K562 (cell line): ENCODE data around the gene PPP1CA. TPM values are rescaled to one million over a fixed set of nuclear protein-coding genes. Genes with fewer than 3 reads are reported as not detected.
A peak's percentile ranks its signal among the peaks of the same experiment; 100 is the strongest.

Experiments
- ATF7 ChIP-seq: fragments of 450-650 bp; IDR thresholded peaks from 2 replicates; pipeline ENCODE4 v1.7.1; 2014; ENCODE audit warnings: mild to moderate bottlenecking, moderate library complexity
- GATAD2B ChIP-seq: fragments of 450-650 bp; IDR thresholded peaks from 2 replicates; pipeline ENCODE4 v1.6.1; 2017; ENCODE audit warnings: mild to moderate bottlenecking, borderline replicate concordance
- RBM34 ChIP-seq: fragments of 200-400 bp; formaldehyde crosslinking; IDR thresholded peaks from 2 replicates; pipeline ENCODE4 v1.6.1; 2018; ENCODE audit warnings: low read length, borderline replicate concordance; ENCODE audit not compliant: insufficient read depth
- RNF2 ChIP-seq: sonication (generic); IDR thresholded peaks from 2 replicates; pipeline ENCODE4 v1.6.1; 2016
- SRSF3 ChIP-seq: fragments of 200-400 bp; formaldehyde crosslinking; IDR thresholded peaks from 2 replicates; pipeline ENCODE4 v1.6.1; 2016; ENCODE audit warnings: mild to moderate bottlenecking, low read length, moderate library complexity; ENCODE audit not compliant: insufficient read depth
- ZNF311 ChIP-seq: fragments of 250-450 bp; sonication (Bioruptor Pico); IDR thresholded peaks from 2 replicates; pipeline ENCODE4 v1.4.0; 2020; ENCODE audit warnings: mild to moderate bottlenecking, moderate library complexity
- polyA plus RNA-seq, 8 experiments: library from polyadenylated mRNA; depleted of rRNA in 4 of 8; stranded (reverse) in 5 of 8; unstranded in 3 of 8; fragments of >200 nt; fragmentation: Nextera tagmentation in 2 of 8; fragmentation: Illumina TruSeq in 1 of 8; extraction: Ambion mirVana in 2 of 8; extraction: Trizol in 1 of 8; gene quantifications; 2 replicates each; pipeline versions ENCODE4 v1.2.1 to v1.2.3, GENCODE V29; 2011 to 2014; ENCODE audit warnings: inconsistent platforms in 1 of 8, missing spikeins in 1 of 8
- total RNA-seq, 7 experiments: library from RNA; depleted of rRNA in 6 of 7; stranded (reverse); fragments of >200 nt in 6 of 7; fragmentation: Illumina TruSeq in 2 of 7; extraction: Trizol in 2 of 7; gene quantifications; 2 replicates each; pipeline versions ENCODE4 v1.2.1 to v1.2.3, GENCODE V29; 2011 to 2021; ENCODE audit warnings: low replicate concordance in 1 of 7
- TF ChIP-seq, protein P1 (sequence below), 2 experiments: fragments of 150-350 bp in 1 of 2; IDR thresholded peaks; 2 replicates each; pipeline ENCODE4 v1.6.1; 2012 to 2016; ENCODE audit warnings: low read depth in 2 of 2, low read length in 2 of 2, mild to moderate bottlenecking in 1 of 2, moderate library complexity in 1 of 2
- TF ChIP-seq, protein P2 (sequence below): fragments of 450-650 bp; IDR thresholded peaks from 2 replicates; pipeline ENCODE4 v1.6.1; 2017; ENCODE audit warnings: antibody characterized with exemption
- TF ChIP-seq, protein P3 (sequence below), 2 experiments: IDR thresholded peaks; 2 replicates each; pipeline ENCODE4 v1.6.1; 2012; ENCODE audit warnings: improper control_type of control experiment in 2 of 2, low read depth in 2 of 2, low read length in 2 of 2, borderline replicate concordance in 1 of 2
- TF ChIP-seq, protein P4 (sequence below): fragments of 450-650 bp; IDR thresholded peaks from 2 replicates; pipeline ENCODE4 v1.6.1; 2016; ENCODE audit warnings: antibody characterized with exemption
- TF ChIP-seq, protein P5 (sequence below): fragments of 250-450 bp; sonication (Bioruptor Pico); IDR thresholded peaks from 2 replicates; pipeline ENCODE4 v1.8.0; 2021; ENCODE audit warnings: mild to moderate bottlenecking, moderate library complexity
- TF ChIP-seq, protein P6 (sequence below): fragments of 250-450 bp; sonication (Bioruptor Pico); IDR thresholded peaks from 2 replicates; pipeline ENCODE4 v1.5.0; 2022; ENCODE audit warnings: mild to moderate bottlenecking

PPP1CA gene
- total and polyA plus RNA-seq, 9 of the 15 experiments (the other 6 are each of a cell fraction or from before 2014, with no cell fraction given), result 18.2 to 242 (median 188) TPM

DNA sequence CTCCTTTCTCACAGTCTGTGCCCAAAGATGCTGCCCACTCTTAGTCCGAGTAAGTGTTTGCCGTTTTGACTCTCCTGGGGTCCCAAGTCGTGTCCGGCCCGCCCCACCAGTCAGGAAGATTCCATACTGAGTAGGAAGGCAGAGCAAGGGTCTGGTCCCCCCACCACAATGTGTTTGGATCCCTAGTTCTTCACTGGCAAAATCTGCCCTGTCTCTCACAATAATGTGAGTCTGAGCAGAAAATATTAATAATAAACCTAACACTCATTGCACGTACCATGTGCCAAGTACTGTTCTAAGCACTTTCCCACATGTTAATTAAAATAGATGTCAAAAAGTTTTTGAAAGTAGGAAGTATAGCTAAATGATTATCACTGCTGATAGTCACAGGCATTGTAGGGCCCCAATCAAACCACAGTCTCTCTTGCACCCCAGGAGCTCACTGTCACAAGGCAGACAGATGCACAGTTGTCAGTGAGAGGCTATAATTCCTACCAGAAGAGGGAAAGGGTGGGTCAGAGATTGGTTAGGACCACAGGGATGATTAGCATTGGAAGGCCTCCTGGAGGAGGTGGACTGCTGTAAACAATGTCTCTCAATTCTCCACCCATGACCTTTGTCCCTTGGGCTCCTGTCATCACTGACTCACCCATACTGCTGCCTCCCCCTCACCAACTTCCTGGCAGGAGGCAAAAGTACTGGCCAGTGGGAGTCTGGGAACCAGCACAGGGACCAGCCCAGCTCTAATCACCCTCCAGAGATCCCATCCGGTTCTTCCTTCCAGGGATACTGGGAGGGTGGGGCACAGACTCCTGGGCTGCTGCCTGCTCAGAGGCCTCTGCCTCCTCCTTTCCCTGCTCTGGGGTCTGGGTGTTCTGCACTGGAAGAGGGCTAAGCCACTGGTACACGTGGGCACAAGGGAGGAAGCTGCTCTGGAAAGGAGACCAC lies 47.3 kb downstream of the PPP1CA start (continued):
- TF ChIP-seq, protein P1, sequence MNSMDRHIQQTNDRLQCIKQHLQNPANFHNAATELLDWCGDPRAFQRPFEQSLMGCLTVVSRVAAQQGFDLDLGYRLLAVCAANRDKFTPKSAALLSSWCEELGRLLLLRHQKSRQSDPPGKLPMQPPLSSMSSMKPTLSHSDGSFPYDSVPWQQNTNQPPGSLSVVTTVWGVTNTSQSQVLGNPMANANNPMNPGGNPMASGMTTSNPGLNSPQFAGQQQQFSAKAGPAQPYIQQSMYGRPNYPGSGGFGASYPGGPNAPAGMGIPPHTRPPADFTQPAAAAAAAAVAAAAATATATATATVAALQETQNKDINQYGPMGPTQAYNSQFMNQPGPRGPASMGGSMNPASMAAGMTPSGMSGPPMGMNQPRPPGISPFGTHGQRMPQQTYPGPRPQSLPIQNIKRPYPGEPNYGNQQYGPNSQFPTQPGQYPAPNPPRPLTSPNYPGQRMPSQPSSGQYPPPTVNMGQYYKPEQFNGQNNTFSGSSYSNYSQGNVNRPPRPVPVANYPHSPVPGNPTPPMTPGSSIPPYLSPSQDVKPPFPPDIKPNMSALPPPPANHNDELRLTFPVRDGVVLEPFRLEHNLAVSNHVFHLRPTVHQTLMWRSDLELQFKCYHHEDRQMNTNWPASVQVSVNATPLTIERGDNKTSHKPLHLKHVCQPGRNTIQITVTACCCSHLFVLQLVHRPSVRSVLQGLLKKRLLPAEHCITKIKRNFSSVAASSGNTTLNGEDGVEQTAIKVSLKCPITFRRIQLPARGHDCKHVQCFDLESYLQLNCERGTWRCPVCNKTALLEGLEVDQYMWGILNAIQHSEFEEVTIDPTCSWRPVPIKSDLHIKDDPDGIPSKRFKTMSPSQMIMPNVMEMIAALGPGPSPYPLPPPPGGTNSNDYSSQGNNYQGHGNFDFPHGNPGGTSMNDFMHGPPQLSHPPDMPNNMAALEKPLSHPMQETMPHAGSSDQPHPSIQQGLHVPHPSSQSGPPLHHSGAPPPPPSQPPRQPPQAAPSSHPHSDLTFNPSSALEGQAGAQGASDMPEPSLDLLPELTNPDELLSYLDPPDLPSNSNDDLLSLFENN (IDR thresholded peaks at IDR 0.05; ENCODE audit: low read depth in 2 of 2, low read length in 2 of 2), result 0 out of 4 replicates have a peak, but pooled peaks of 1 of the 2 experiments have one; percentile 24
- TF ChIP-seq, protein P2, sequence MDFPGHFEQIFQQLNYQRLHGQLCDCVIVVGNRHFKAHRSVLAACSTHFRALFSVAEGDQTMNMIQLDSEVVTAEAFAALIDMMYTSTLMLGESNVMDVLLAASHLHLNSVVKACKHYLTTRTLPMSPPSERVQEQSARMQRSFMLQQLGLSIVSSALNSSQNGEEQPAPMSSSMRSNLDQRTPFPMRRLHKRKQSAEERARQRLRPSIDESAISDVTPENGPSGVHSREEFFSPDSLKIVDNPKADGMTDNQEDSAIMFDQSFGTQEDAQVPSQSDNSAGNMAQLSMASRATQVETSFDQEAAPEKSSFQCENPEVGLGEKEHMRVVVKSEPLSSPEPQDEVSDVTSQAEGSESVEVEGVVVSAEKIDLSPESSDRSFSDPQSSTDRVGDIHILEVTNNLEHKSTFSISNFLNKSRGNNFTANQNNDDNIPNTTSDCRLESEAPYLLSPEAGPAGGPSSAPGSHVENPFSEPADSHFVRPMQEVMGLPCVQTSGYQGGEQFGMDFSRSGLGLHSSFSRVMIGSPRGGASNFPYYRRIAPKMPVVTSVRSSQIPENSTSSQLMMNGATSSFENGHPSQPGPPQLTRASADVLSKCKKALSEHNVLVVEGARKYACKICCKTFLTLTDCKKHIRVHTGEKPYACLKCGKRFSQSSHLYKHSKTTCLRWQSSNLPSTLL, result no peak
- TF ChIP-seq, protein P3, sequence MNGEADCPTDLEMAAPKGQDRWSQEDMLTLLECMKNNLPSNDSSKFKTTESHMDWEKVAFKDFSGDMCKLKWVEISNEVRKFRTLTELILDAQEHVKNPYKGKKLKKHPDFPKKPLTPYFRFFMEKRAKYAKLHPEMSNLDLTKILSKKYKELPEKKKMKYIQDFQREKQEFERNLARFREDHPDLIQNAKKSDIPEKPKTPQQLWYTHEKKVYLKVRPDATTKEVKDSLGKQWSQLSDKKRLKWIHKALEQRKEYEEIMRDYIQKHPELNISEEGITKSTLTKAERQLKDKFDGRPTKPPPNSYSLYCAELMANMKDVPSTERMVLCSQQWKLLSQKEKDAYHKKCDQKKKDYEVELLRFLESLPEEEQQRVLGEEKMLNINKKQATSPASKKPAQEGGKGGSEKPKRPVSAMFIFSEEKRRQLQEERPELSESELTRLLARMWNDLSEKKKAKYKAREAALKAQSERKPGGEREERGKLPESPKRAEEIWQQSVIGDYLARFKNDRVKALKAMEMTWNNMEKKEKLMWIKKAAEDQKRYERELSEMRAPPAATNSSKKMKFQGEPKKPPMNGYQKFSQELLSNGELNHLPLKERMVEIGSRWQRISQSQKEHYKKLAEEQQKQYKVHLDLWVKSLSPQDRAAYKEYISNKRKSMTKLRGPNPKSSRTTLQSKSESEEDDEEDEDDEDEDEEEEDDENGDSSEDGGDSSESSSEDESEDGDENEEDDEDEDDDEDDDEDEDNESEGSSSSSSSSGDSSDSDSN (IDR thresholded peaks at IDR 0.05; ENCODE audit: borderline replicate concordance in 1 of 2, low read depth in 2 of 2, low read length in 2 of 2), result no peak
- TF ChIP-seq, protein P4, sequence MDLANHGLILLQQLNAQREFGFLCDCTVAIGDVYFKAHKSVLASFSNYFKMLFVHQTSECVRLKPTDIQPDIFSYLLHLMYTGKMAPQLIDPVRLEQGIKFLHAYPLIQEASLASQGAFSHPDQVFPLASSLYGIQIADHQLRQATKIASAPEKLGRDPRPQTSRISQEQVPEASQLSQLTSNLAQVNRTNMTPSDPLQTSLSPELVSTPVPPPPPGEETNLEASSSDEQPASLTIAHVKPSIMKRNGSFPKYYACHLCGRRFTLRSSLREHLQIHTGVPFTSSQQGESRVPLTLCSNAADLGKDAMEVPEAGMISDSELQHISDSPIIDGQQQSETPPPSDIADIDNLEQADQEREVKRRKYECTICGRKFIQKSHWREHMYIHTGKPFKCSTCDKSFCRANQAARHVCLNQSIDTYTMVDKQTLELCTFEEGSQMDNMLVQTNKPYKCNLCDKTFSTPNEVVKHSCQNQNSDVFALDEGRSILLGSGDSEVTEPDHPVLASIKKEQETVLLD, result peak; percentile 74; the same call in 1 of the 2 replicates
- TF ChIP-seq, protein P5, sequence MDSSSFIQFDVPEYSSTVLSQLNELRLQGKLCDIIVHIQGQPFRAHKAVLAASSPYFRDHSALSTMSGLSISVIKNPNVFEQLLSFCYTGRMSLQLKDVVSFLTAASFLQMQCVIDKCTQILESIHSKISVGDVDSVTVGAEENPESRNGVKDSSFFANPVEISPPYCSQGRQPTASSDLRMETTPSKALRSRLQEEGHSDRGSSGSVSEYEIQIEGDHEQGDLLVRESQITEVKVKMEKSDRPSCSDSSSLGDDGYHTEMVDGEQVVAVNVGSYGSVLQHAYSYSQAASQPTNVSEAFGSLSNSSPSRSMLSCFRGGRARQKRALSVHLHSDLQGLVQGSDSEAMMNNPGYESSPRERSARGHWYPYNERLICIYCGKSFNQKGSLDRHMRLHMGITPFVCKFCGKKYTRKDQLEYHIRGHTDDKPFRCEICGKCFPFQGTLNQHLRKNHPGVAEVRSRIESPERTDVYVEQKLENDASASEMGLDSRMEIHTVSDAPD (CRISPR knock-in tag), result no peak
- TF ChIP-seq ZNF311 (CRISPR knock-in tag) (no peak), RBM34 (no peak), RNF2 (0 out of 2 replicates have a peak, but pooled peaks have one; percentile 62), ATF7 (no peak), SRSF3 (no peak), GATAD2B (no peak)
- TF ChIP-seq, protein P6, sequence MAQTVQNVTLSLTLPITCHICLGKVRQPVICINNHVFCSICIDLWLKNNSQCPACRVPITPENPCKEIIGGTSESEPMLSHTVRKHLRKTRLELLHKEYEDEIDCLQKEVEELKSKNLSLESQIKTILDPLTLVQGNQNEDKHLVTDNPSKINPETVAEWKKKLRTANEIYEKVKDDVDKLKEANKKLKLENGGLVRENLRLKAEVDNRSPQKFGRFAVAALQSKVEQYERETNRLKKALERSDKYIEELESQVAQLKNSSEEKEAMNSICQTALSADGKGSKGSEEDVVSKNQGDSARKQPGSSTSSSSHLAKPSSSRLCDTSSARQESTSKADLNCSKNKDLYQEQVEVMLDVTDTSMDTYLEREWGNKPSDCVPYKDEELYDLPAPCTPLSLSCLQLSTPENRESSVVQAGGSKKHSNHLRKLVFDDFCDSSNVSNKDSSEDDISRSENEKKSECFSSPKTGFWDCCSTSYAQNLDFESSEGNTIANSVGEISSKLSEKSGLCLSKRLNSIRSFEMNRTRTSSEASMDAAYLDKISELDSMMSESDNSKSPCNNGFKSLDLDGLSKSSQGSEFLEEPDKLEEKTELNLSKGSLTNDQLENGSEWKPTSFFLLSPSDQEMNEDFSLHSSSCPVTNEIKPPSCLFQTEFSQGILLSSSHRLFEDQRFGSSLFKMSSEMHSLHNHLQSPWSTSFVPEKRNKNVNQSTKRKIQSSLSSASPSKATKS (CRISPR knock-in tag), result no peak
